HEK293 (cell line): ENCODE measurements around the gene RALGAPA1.

Source experiments
- CTCF ChIA-PET: fragments of 350-600 bp; formaldehyde crosslinking; extraction: SDS; loops from one replicate; lab custom pipeline; 2021; ENCODE audit warnings: antibody characterized with exemption; lab: Yijun Ruan, JAX
- POLR2A ChIA-PET: fragments of 300-600 bp; formaldehyde crosslinking; extraction: SDS; loops from one replicate; lab custom pipeline; 2020; ENCODE audit warnings: antibody characterized with exemption, inconsistent platforms; lab: Yijun Ruan, JAX
- H3K27ac ChIP-seq: fragments of 200-500 bp; sonication (Bioruptor generic); 2 replicates; pipeline ENCODE4 v1.5.1; 2014; ENCODE audit warnings: low read depth, low read length, control low read depth, inconsistent platforms; ENCODE audit errors: extremely low read depth
- H3K36me3 ChIP-seq, 2 experiments: fragments of 200-500 bp in 1 of 2; sonication (Bioruptor generic) in 1 of 2; 1 replicate in 1 of 2; 2 replicates in 1 of 2; pipeline ENCODE4 v1.5.1; 2014 to 2017; ENCODE audit warnings: inconsistent platforms in 2 of 2, low read length in 2 of 2; ENCODE audit not compliant: control insufficient read depth in 2 of 2, insufficient read depth in 1 of 2
- H3K4me1 ChIP-seq: fragments of 200-500 bp; sonication (Bioruptor generic); 2 replicates; pipeline ENCODE4 v1.5.1; 2014; ENCODE audit warnings: mild to moderate bottlenecking, low read length, inconsistent platforms; ENCODE audit not compliant: control insufficient read depth, insufficient read depth
- H3K4me3 ChIP-seq: 2 replicates; pipeline ENCODE4 v1.5.1; 2011; ENCODE audit warnings: low read depth, mild to moderate bottlenecking, control low read depth, low read length, moderate library complexity
- H3K9me3 ChIP-seq: fragments of 200-500 bp; sonication (Bioruptor generic); 2 replicates; pipeline ENCODE4 v1.5.1; 2014; ENCODE audit warnings: low read depth, low read length, inconsistent platforms; ENCODE audit not compliant: control insufficient read depth, insufficient read depth
- GLI4 ChIP-seq: fragments of 450-650 bp; formaldehyde crosslinking; IDR thresholded peaks from 2 replicates; pipeline ENCODE4 v1.5.1; 2016; ENCODE audit warnings: missing biosample characterization, missing genetic modification characterization
- SCRT2 ChIP-seq: fragments of 450-650 bp; formaldehyde crosslinking; IDR thresholded peaks from 2 replicates; pipeline ENCODE4 v1.5.1; 2016; ENCODE audit warnings: missing biosample characterization, missing genetic modification characterization
- ZBTB48 ChIP-seq: fragments of 450-650 bp; formaldehyde crosslinking; IDR thresholded peaks from 2 replicates; pipeline ENCODE4 v1.5.1; 2016; ENCODE audit warnings: missing biosample characterization, missing genetic modification characterization
- ZBTB7A ChIP-seq: fragments of 450-650 bp; formaldehyde crosslinking; IDR thresholded peaks from 2 replicates; pipeline ENCODE4 v1.5.1; 2016; ENCODE audit warnings: low read depth, missing biosample characterization, missing genetic modification characterization
- ZFHX2 ChIP-seq: fragments of 450-650 bp; formaldehyde crosslinking; conservative IDR thresholded peaks from 2 replicates; pipeline ENCODE4 v1.5.1; 2016; ENCODE audit warnings: missing biosample characterization, missing genetic modification characterization
- ZNF10 ChIP-seq: fragments of 450-650 bp; formaldehyde crosslinking; IDR thresholded peaks from 2 replicates; pipeline ENCODE4 v1.5.1; 2017; ENCODE audit warnings: missing biosample characterization, missing genetic modification characterization
- ZNF146 ChIP-seq: fragments of 450-650 bp; formaldehyde crosslinking; IDR thresholded peaks from 2 replicates; pipeline ENCODE4 v1.5.1; 2016; ENCODE audit warnings: missing biosample characterization, missing genetic modification characterization
- ZNF24 ChIP-seq: fragments of 450-650 bp; formaldehyde crosslinking; IDR thresholded peaks from 2 replicates; pipeline ENCODE4 v1.5.1; 2016; ENCODE audit warnings: missing biosample characterization, missing genetic modification characterization
- ZNF292 ChIP-seq: fragments of 450-650 bp; formaldehyde crosslinking; IDR thresholded peaks from 2 replicates; pipeline ENCODE4 v1.5.1; 2016; ENCODE audit warnings: low read depth, missing biosample characterization, missing genetic modification characterization, borderline replicate concordance
- ZNF324 ChIP-seq: fragments of 450-650 bp; formaldehyde crosslinking; IDR thresholded peaks from 2 replicates; pipeline ENCODE4 v1.5.1; 2016; ENCODE audit warnings: missing biosample characterization, missing genetic modification characterization
- ZNF426 ChIP-seq: fragments of 450-650 bp; formaldehyde crosslinking; IDR thresholded peaks from 2 replicates; pipeline ENCODE4 v1.5.1; 2017; ENCODE audit warnings: missing biosample characterization, missing genetic modification characterization, mild to moderate bottlenecking, inconsistent platforms, moderate library complexity
- ZNF433 ChIP-seq: fragments of 450-650 bp; formaldehyde crosslinking; IDR thresholded peaks from 2 replicates; pipeline ENCODE4 v1.5.1; 2016; ENCODE audit warnings: missing biosample characterization, missing genetic modification characterization, low read depth
- ZNF473 ChIP-seq: fragments of 450-650 bp; formaldehyde crosslinking; IDR thresholded peaks from 2 replicates; pipeline ENCODE4 v1.5.1; 2017; ENCODE audit warnings: missing biosample characterization, missing genetic modification characterization
- ZNF555 ChIP-seq: fragments of 450-650 bp; formaldehyde crosslinking; conservative IDR thresholded peaks from 2 replicates; pipeline ENCODE4 v1.5.1; 2017; ENCODE audit warnings: missing biosample characterization, mild to moderate bottlenecking, missing genetic modification characterization, inconsistent platforms
- ZNF791 ChIP-seq: fragments of 450-650 bp; formaldehyde crosslinking; IDR thresholded peaks from 2 replicates; pipeline ENCODE4 v1.5.1; 2016; ENCODE audit warnings: missing biosample characterization, missing genetic modification characterization
- TF ChIP-seq, protein P1 (sequence below): fragments of 450-650 bp; formaldehyde crosslinking; IDR thresholded peaks from 2 replicates; pipeline ENCODE4 v1.5.1; 2016; ENCODE audit warnings: missing biosample characterization, missing genetic modification characterization, borderline replicate concordance
- TF ChIP-seq, protein P2 (sequence below): fragments of 450-650 bp; IDR thresholded peaks from 2 replicates; pipeline ENCODE4 v1.5.1; 2018; ENCODE audit warnings: missing biosample characterization, missing genetic modification characterization
- TF ChIP-seq, protein P3 (sequence below): fragments of 450-650 bp; formaldehyde crosslinking; IDR thresholded peaks from 2 replicates; pipeline ENCODE4 v1.5.1; 2016; ENCODE audit warnings: missing biosample characterization, missing genetic modification characterization

The RALGAPA1 gene

DNA sequence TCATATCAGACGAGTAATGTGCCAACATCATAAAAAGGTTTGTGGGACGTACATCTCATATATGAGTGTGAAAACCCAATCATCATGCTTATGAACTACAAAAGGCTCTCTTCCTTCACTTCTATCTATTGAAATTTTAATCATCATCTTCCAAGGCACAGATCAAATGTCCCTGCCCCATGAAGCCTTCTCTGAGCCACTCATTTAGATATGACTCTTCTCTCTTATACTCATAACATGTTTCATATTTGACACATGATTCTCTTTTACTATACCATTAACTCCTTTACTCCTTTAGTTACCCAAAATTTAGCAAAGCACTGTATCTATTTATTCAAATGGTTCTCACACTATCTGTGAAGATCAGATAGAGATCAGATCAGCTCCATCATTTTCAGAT lies 22.2 kb downstream of the RALGAPA1 start:
- POLR2A ChIA-PET, result no interaction called here
- CTCF ChIA-PET, result interaction anchor here (0.6 kb wide), 1 partner anchor 22 kb away, joined by 6 read pairs; no protein-coding TSS in a partner anchor

DNA sequence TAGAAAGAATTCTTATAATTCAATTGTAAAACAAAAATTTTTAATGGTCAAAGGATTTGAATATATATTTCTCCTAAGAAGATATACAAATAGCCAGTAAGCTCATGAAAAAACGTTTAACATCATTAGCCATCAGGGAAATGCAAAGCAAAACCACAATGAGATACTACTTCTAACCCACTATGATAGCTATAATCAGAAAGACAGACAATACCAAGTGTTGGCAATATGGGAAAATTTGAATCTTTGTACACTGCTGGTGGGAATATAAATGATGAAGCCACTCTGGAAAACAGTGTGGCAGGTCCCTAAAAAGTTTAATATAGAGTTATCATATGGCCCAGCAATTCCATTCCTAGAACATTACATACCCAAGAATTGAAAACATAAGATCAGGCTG lies 25.4 kb downstream of the RALGAPA1 start:
- no peaks in the 10 kb centered on the region; the same call in 1 of the 2 replicates for H3K4me1 ChIP-seq
- POLR2A ChIA-PET, result no interaction called here
- no peaks in the 10 kb centered on the region; the same call in 1 of the 2 replicates for H3K9me3 ChIP-seq
- no peak overlapping the region for H3K4me3 ChIP-seq
- TF ChIP-seq, protein P1, sequence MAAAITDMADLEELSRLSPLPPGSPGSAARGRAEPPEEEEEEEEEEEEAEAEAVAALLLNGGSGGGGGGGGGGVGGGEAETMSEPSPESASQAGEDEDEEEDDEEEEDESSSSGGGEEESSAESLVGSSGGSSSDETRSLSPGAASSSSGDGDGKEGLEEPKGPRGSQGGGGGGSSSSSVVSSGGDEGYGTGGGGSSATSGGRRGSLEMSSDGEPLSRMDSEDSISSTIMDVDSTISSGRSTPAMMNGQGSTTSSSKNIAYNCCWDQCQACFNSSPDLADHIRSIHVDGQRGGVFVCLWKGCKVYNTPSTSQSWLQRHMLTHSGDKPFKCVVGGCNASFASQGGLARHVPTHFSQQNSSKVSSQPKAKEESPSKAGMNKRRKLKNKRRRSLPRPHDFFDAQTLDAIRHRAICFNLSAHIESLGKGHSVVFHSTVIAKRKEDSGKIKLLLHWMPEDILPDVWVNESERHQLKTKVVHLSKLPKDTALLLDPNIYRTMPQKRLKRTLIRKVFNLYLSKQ (tag by site-specific recombination), result no peak
- TF ChIP-seq, protein P2, sequence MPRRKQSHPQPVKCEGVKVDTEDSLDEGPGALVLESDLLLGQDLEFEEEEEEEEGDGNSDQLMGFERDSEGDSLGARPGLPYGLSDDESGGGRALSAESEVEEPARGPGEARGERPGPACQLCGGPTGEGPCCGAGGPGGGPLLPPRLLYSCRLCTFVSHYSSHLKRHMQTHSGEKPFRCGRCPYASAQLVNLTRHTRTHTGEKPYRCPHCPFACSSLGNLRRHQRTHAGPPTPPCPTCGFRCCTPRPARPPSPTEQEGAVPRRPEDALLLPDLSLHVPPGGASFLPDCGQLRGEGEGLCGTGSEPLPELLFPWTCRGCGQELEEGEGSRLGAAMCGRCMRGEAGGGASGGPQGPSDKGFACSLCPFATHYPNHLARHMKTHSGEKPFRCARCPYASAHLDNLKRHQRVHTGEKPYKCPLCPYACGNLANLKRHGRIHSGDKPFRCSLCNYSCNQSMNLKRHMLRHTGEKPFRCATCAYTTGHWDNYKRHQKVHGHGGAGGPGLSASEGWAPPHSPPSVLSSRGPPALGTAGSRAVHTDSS (tag by site-specific recombination), result no peak
- TF ChIP-seq ZNF555 (tag by site-specific recombination), result no peak
- no peak for TF ChIP-seq ZNF324 (tag by site-specific recombination)
- no peak for TF ChIP-seq ZBTB48 (tag by site-specific recombination)
- TF ChIP-seq, all 188 proteins: peak for 0
- H3K27ac ChIP-seq, result no peak overlapping the region
- CTCF ChIA-PET, result no interaction called here
- H3K36me3 ChIP-seq, result no peaks in the 10 kb centered on the region

More for the DNA sequence above, 22.2 kb downstream of the RALGAPA1 start:
- TF ChIP-seq ZNF433 (tag by site-specific recombination) (no peak), SCRT2 (tag by site-specific recombination) (no peak), ZNF426 (tag by site-specific recombination) (no peak), ZBTB7A (tag by site-specific recombination) (no peak), ZNF10 (tag by site-specific recombination) (no peak), ZNF146 (tag by site-specific recombination) (no peak), ZNF791 (tag by site-specific recombination) (no peak), ZNF24 (tag by site-specific recombination) (no peak), ZFHX2 (tag by site-specific recombination) (no peak), ZNF292 (tag by site-specific recombination) (no peak), GLI4 (no peak)
- TF ChIP-seq, protein P3, sequence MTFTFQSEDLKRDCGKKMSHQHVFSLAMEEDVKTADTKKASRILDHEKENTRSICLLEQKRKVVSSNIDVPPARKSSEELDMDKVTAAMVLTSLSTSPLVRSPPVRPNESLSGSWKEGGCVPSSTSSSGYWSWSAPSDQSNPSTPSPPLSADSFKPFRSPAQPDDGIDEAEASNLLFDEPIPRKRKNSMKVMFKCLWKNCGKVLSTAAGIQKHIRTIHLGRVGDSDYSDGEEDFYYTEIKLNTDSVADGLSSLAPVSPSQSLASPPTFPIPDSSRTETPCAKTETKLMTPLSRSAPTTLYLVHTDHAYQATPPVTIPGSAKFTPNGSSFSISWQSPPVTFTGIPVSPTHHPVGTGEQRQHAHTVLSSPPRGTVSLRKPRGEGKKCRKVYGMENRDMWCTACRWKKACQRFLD (tag by site-specific recombination), result no peak
- H3K4me3 ChIP-seq, result no peak overlapping the region
- no peaks in the 10 kb centered on the region; the same call in 1 of the 2 replicates for H3K4me1 ChIP-seq
- H3K36me3 ChIP-seq, result no peaks in the 10 kb centered on the region
- no peak overlapping the region for H3K27ac ChIP-seq
- H3K9me3 ChIP-seq, result no peaks in the 10 kb centered on the region

DNA sequence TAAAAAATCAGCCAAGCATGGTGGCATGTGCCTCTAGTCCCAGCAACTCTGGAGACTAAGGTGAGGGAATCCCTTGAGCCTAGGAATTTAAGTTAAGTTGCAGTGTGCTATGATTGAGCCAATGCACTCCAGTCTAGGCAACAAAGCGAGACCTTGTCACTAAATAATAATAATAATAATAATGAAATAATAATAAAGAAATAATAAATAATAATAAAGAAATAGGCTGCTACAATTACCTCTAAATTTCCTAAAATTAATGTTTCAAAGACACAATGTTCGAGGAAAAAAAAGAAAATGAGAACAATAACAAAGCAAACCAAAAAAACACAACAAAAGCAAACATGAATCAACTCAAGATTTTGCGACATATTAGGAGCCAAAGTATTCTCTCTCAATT lies 29.7 kb downstream of the RALGAPA1 start:
- no peak for TF ChIP-seq ZNF473

More for the DNA sequence above, 29.7 kb downstream of the RALGAPA1 start:
- Histone ChIP-seq H3K36me3 (no peaks in the 10 kb centered on the region; a peak in 1 of 3 replicates), H3K4me3 (no peak overlapping the region), H3K27ac (no peak overlapping the region), H3K4me1 (no peaks in the 10 kb centered on the region), H3K9me3 (no peaks in the 10 kb centered on the region; the same call in 1 of the 2 replicates)
- ChIA-PET CTCF (no interaction called here), POLR2A (no interaction called here)
